ENCODE results near the gene ARL17A.
"Not testable (repeated sequence)": the region's sequence is repeated elsewhere in the genome, so short reads cannot be mapped to it uniquely, and the experiment has no call there.

ARL17A gene

DNA sequence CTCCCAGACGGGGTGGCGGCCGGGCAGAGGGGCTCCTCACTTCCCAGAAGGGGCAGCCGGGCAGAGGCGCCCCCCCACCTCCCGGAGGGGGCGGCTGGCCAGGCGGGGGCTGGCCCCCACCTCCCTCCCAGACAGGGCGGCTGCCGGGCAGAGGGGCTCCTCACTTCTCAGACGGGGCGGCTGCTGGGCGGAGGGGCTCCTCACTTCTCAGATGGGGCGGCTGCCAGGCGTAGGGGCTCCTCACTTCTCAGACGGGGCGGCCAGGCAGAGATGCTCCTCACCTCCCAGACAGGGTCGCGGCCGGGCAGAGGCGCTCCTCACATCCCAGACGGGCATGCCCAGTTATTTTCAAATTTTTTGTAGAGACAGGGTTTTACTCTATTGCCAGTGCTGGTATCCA, 44.8 kb downstream of the ARL17A start:
- DNase-seq: not testable (repeated sequence)

DNA sequence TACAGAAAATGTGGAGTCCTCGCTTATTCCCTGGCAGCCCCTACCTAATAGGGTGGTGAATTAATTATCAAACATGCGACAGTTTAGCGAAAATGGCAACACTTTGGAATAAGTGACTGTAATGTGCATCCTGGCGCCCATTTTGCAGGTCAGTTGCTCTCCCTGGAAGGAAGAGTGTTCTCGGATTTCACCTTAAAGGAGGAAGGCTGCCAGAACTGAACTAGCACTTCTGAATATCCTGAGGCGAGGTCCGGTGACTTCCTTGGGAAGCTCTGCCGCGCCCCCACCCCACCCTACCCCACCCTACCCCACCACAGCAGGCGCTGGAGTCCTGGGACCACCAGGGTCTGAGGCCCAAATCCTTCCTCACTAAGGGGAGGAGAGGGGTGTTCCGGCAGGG, 67.3 kb downstream of the ARL17A start, which contains the start of gene LRRC37A2:
Gene LRRC37A2 (plus strand): TSS at position 301 of the 400 bp plus-strand sequence. CDS start 245 bp downstream, outside the sequence.
- DNase-seq: not testable (repeated sequence)

DNA sequence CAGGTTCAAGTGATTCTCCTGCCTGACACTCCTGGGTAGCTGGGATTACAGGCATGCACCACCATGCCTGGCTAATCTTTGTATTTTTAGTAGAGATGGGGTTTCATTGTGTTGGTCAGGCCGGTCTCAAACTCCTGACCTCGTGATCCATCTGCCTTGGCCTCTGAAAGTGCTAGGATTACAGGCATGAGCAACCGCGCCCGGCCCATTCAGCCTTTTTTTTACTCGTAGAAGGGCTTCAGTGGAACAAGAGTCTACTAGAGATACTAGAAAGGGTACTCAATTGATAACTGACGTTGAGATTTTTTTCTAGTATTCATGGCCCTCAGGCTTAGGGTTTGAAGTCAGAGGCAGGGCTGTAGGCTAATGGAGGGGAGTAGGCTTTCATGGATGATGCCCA, 73.6 kb downstream of the ARL17A start:
- DNase-seq: not testable (repeated sequence)

DNA sequence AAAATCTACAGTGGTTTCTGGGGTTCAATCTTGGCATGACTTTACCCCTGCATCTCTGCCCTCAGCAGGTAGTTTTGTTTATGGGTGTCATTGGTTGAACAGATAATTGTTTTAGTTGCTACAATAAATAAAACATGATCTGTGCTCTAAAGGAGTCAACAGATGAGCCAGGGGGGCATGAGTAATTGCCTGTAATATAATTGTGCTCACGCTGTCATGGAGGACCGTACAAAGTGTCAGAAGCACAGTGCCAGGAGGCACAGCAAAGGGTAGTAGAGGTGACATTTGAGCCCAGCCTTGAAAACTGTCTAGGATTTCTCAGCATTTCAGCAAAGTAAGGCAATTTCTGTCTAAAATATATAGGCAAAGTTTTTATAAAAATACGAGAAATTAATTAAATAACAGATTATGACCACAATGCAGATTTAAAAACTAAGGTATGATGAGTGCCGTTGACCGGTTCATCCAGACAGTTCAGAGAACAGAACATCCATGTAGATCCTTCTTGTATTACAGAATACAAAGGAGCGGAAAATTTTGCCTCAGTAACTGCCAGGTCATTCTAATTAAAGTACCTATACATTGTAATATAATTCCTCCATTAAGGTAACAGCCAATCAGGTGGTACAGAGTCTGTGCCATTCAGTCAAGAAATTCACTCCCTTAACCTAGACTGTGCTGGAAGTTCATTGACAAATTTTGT, 79.9 kb downstream of the ARL17A start:
- DNase-seq: not testable (repeated sequence)

DNA sequence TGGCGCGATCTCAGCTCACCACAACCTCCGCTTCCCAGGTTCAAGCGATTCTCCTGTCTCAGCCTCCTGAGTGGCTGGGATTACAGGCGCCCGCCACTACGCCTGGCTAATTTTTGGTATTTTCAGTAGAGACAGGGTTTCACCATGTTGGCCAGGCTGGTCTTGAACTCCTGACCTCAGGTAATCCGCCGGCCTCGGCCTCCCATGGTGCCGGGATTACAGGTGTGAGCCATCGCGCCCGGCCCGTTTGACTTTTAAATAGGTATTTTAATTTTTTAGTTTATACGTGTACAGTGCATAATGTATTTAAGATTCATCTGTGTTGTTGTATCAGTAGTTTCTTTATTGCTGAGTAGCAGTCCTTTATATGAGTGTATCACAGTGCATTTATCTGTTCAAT, 87.5 kb downstream of the ARL17A start:
- DNase-seq: not testable (repeated sequence)

DNA sequence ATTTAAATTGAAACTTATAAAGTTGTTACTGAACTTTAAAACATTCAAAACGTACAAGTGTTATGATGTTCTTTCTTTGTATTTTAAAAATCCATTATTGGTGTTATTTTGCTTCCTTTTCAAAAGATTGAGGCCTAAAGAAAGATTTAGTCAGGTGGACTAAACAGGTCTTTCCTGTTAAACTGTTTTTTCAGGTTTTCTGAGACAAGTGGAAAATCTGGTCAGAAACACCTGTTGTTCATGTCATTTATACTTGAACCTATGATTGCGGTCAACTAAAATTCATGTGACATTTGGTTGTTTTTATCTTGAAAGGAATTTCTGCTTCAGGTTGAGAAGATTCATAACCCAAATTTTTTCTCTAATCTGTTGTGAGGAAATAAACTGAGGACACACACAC, 98.2 kb downstream of the ARL17A start:
- DNase-seq: not testable (repeated sequence)

DNA sequence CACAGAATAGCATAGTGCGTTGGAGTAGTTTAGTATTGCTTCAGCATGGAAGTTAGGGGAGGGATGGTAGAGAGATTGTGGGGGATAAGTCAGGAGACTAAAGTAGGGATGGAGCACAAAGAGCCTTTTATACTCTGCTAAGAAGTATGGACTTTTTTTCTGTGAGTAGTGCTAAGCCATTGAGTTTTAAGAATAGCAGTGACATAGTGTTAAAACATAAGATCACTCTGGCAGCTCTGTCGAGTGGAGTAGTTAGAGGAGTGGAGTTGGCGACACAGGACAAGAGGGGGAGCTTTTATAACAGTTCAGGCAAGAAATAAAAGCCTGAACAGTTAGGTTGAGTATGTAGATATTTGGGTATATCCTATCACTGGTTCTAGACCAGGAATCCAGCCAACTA, 100.7 kb downstream of the ARL17A start:
- not testable (repeated sequence) for DNase-seq

DNA sequence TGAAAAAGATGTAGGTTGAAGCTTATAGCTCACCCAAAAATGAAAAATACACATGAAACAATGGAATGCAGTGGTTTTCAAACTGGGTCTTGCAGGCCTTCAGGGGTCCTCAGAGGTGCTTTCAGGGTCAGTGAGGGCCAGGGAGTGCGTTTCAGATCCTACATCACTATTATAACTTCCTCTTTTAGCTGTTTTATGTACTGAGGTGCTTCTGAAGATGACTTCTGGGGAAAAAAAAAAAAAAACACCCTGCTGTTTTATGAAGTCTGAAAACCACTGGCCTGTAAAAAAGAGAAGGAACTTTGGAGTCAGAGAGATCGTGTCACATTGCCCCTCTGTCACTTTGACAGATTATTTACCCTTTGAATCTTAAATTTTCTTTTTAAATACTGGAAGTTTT, 103.9 kb downstream of the ARL17A start:
- peak; percentile 21 for DNase-seq

DNA sequence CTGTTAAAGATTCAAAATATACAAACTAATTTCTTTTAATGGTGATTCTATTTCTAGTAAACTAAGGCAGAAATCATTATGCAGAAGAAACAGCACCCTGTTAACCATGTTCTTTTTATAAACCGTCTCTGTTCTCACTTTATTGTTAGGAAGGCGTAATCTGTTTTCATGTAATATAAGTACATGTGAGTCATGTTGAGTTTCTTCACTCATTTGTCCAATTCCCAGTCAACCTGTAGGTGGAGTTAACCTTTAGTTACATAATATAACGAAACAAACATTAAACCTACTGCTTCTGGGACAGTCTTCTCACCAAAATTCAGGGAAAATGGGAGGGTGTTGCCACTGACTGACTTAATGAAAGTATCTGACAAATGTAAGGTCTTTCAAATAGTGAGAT, 105.0 kb downstream of the ARL17A start:
- not testable (repeated sequence) for DNase-seq

DNA sequence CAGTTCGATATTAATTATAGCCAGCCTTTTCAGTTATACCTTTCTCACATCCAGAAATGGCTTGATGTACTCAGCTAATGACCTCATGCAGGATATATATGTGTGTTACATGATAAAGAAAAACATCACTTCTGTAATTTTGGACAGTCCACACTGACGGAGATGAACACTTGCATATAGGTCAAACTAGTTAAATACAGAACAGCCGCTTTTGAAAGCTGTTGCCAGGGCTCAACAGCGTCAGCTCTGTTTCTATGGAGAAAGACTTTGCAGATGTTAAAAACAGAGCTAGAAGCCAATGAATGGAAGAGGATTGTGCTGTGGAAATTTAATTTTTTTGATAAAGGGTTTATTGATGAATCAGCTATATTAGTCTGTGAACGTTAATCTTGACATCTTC, 111.9 kb downstream of the ARL17A start:
- not testable (repeated sequence) for DNase-seq

Data from hematopoietic multipotent progenitor cell treated with erythropoietin and hydrocortisone succinate and interleukin-3 and kit ligand, for 4 days (in vitro differentiated cells).